Measurements from ENCODE around the gene EVX2. TPM values are rescaled to one million over a fixed set of nuclear protein-coding genes. Genes with fewer than 3 reads are reported as not detected.

The EVX2 gene
- total RNA-seq, 1 experiment from 2014 or later = not detected

- POLR2A ChIA-PET = interaction anchor here (0.9 to 2.0 kb wide), 9 partner anchors 9 to 1398 kb away, joined by 3 to 5 read pairs (median 4); no protein-coding TSS in a partner anchor
- H3K4me1 Mint-ChIP-seq (ENCODE audit: insufficient read depth, unreplicated experiment) = peaks cover 13% of the 10 kb centered on the region
- intact Hi-C loops (cut with micrococcal nuclease) = loop anchor here (1.0 to 5.0 kb wide), 8 partner anchors 407 to 1396 kb away; no protein-coding TSS in a partner anchor
- no TSS peak for BruUV-seq (replicated peaks)
- H3K27ac Mint-ChIP-seq (ENCODE audit: low read depth, unreplicated experiment) = no peak overlapping the region
- peak overlapping the region; percentile 77 for H3K4me3 Mint-ChIP-seq (ENCODE audit: unreplicated experiment)
- no peaks in the 10 kb centered on the region for H3K9me3 Mint-ChIP-seq (ENCODE audit: unreplicated experiment)
- CTCF ChIA-PET = interaction anchor here (0.6 to 4.6 kb wide), 51 partner anchors 9 to 1612 kb away, joined by 3 to 43 read pairs (median 4); partner anchors contain the start of gene HOXD11
- TF ChIP-seq CTCF (IDR thresholded peaks at IDR 0.05; ENCODE audit: unreplicated experiment) = no peak
- H3K36me3 Mint-ChIP-seq (ENCODE audit: insufficient read depth, unreplicated experiment) = no peaks in the 10 kb centered on the region
- H3K27me3 Mint-ChIP-seq (ENCODE audit: insufficient read depth, unreplicated experiment) = peaks cover 45% of the 10 kb centered on the region
- no peak for DNase-seq (ENCODE audit: unreplicated experiment)
Measured at GRCh38 chr2:176097820-176098365, 14.1 kb upstream of the EVX2 start.

DNA sequence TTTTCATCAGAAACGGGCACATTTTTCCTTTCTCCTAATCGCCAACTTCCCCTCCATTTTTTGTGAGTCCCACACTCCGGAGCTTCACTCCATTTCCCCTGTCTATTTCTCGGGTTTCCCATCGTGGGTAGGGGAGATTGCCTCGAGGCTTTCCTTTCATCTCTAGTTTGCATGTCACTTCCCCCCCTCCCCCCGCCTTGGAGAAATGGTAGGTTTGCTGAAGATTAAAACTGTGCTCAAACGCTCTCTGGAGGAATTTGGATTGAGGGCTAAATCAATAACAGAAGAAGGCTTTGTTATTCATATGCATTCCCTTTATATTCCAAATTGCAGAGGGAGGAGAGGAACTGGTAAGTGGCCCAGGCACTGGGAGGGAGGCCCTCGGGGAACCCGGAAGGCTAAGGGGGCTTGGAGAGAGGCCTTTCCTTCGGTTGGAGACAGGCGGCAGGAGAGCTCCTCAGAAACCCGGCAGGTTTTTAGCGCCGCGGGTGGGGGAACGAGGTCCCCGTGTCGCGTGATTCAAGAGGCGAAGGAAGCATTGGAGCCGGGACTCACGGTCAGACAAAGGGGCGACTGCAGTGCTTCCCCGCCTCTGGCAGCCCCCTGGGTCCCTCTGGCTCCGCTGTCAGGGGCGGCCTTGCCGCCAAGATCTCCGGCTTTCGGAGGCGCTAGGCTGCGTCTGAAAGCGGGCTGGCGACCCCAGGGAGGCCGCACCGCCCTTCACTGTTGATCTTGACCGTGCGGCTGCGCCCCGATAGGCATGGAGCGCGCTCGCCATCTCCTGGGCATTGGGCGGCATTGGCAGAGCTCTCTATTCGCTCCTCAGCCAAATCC is 13.4 kb upstream of the EVX2 start:
- intact Hi-C loops (cut with micrococcal nuclease) = loop anchor here (1.0 to 5.0 kb wide), 8 partner anchors 406 to 1395 kb away; no protein-coding TSS in a partner anchor
- Mint-ChIP-seq H3K4me3 (ENCODE audit: unreplicated experiment) (peak overlapping the region; percentile 77), H3K4me1 (ENCODE audit: insufficient read depth, unreplicated experiment) (peaks cover 13% of the 10 kb centered on the region), H3K27ac (ENCODE audit: low read depth, unreplicated experiment) (peak overlapping the region; percentile 71), H3K9me3 (ENCODE audit: unreplicated experiment) (no peaks in the 10 kb centered on the region), H3K27me3 (ENCODE audit: insufficient read depth, unreplicated experiment) (peaks cover 47% of the 10 kb centered on the region), H3K36me3 (ENCODE audit: insufficient read depth, unreplicated experiment) (no peaks in the 10 kb centered on the region)
- CTCF ChIA-PET = interaction anchor here (0.6 to 4.6 kb wide), 72 partner anchors 8 to 1557 kb away, joined by 3 to 43 read pairs (median 4); partner anchors contain the start of gene HOXD11
- TF ChIP-seq CTCF (IDR thresholded peaks at IDR 0.05; ENCODE audit: unreplicated experiment) = peak; percentile 92
- DNase-seq (ENCODE audit: unreplicated experiment) = peak; percentile 89
- BruUV-seq (replicated peaks) = no TSS peak
- POLR2A ChIA-PET = interaction anchor here (0.5 to 2.0 kb wide), 13 partner anchors 9 to 1398 kb away, joined by 3 to 5 read pairs (median 4); partner anchors contain the start of gene ATF2

- DNase-seq (ENCODE audit: unreplicated experiment) = peak; percentile 56
- no TSS peak for BruUV-seq (replicated peaks)
- TF ChIP-seq CTCF (IDR thresholded peaks at IDR 0.05; ENCODE audit: unreplicated experiment) = no peak
- POLR2A ChIA-PET = interaction anchor here (0.7 to 2.0 kb wide), 9 partner anchors 10 to 928 kb away, joined by 3 to 5 read pairs (median 4); partner anchors contain the start of gene ATF2
- Mint-ChIP-seq H3K4me1 (ENCODE audit: insufficient read depth, unreplicated experiment) (peaks cover 13% of the 10 kb centered on the region), H3K27me3 (ENCODE audit: insufficient read depth, unreplicated experiment) (peaks cover 55% of the 10 kb centered on the region), H3K36me3 (ENCODE audit: insufficient read depth, unreplicated experiment) (no peaks in the 10 kb centered on the region), H3K9me3 (ENCODE audit: unreplicated experiment) (no peaks in the 10 kb centered on the region), H3K4me3 (ENCODE audit: unreplicated experiment) (peak overlapping the region; percentile 77), H3K27ac (ENCODE audit: low read depth, unreplicated experiment) (peak overlapping the region; percentile 71)
- intact Hi-C loops (cut with micrococcal nuclease) = loop anchor here (2.0 to 5.0 kb wide), 4 partner anchors 406 to 1394 kb away; no protein-coding TSS in a partner anchor
- CTCF ChIA-PET = interaction anchor here (0.6 to 4.6 kb wide), 49 partner anchors 8 to 1791 kb away, joined by 3 to 43 read pairs (median 4); no protein-coding TSS in a partner anchor
Measured at GRCh38 chr2:176096243-176096985, 12.7 kb upstream of the EVX2 start.
